ENCODE results near the gene CCNYL1. TPM values are rescaled to one million over a fixed set of nuclear protein-coding genes. Genes with fewer than 3 reads are reported as not detected.

CCNYL1 gene
- total RNA-seq, 1 donor from 2014 or later = 25.6 TPM

GRCh38 chr2:207775473-207775872 lies 64.0 kb downstream of the CCNYL1 start:
- H3K4me1 ChIP-seq = peaks cover 2% of the 10 kb centered on the region
- no peak for TF ChIP-seq CTCF (IDR thresholded peaks at IDR 0.05)
- H3K27me3 ChIP-seq (ENCODE audit: low read depth) = no peaks in the 10 kb centered on the region
- H3K9me3 ChIP-seq = no peaks in the 10 kb centered on the region
- DNase-seq (no peak), ATAC-seq (no peak)
- intact Hi-C loops (cut with DNase I) = no loop called here
- no peaks in the 10 kb centered on the region for H3K36me3 ChIP-seq
- H3K27ac ChIP-seq = no peak overlapping the region
- no peak overlapping the region for H3K4me3 ChIP-seq

- Histone ChIP-seq H3K27me3 (ENCODE audit: low read depth) (no peaks in the 10 kb centered on the region), H3K9me3 (no peaks in the 10 kb centered on the region), H3K4me1 (no peaks in the 10 kb centered on the region), H3K36me3 (no peaks in the 10 kb centered on the region), H3K27ac (no peak overlapping the region), H3K4me3 (no peak overlapping the region)
- TF ChIP-seq CTCF (IDR thresholded peaks at IDR 0.05) = no peak
- intact Hi-C loops (cut with DNase I) = no loop called here
- DNase-seq (no peak), ATAC-seq (no peak)
Observed at GRCh38 chr2:207777124-207777523, 65.7 kb downstream of the CCNYL1 start.

- DNase-seq = no peak
- ATAC-seq = no peak
- H3K4me3 ChIP-seq = no peak overlapping the region
- no peaks in the 10 kb centered on the region for H3K36me3 ChIP-seq
- intact Hi-C loops (cut with DNase I) = no loop called here
- H3K9me3 ChIP-seq = no peaks in the 10 kb centered on the region
- H3K4me1 ChIP-seq = no peaks in the 10 kb centered on the region
- no peak overlapping the region for H3K27ac ChIP-seq
- no peaks in the 10 kb centered on the region for H3K27me3 ChIP-seq (ENCODE audit: low read depth)
- no peak for TF ChIP-seq CTCF (IDR thresholded peaks at IDR 0.05)
Observed at GRCh38 chr2:207778298-207778882, 67.0 kb downstream of the CCNYL1 start.

- Histone ChIP-seq H3K4me1 (no peaks in the 10 kb centered on the region), H3K9me3 (no peaks in the 10 kb centered on the region), H3K27me3 (ENCODE audit: low read depth) (no peaks in the 10 kb centered on the region), H3K4me3 (no peak overlapping the region), H3K36me3 (no peaks in the 10 kb centered on the region), H3K27ac (no peak overlapping the region)
- no peak for TF ChIP-seq CTCF (IDR thresholded peaks at IDR 0.05)
- no peak for ATAC-seq
- intact Hi-C loops (cut with DNase I) = no loop called here
- DNase-seq = no peak
Observed at GRCh38 chr2:207779523-207779922, 68.1 kb downstream of the CCNYL1 start.

- Histone ChIP-seq H3K4me3 (no peak overlapping the region), H3K4me1 (no peaks in the 10 kb centered on the region), H3K9me3 (no peaks in the 10 kb centered on the region), H3K27me3 (ENCODE audit: low read depth) (no peaks in the 10 kb centered on the region), H3K27ac (no peak overlapping the region), H3K36me3 (no peaks in the 10 kb centered on the region)
- peak in 1 of 2 donors; percentile 35 for ATAC-seq
- no peak for TF ChIP-seq CTCF (IDR thresholded peaks at IDR 0.05)
- no peak for DNase-seq
- intact Hi-C loops (cut with DNase I) = no loop called here
Observed at GRCh38 chr2:207782238-207783030, 71.0 kb downstream of the CCNYL1 start.
